Erythroblast (primary cell): ENCODE measurements around the gene BAD.

Source experiments
- GATA1 ChIP-seq: IDR thresholded peaks from 2 replicates; pipeline ENCODE4 v1.6.1; 2011; ENCODE audit warnings: low read depth, mild to moderate bottlenecking, control low read depth, low read length, moderate library complexity
- POLR2A ChIP-seq: IDR thresholded peaks from 2 replicates; pipeline ENCODE4 v1.6.1; 2011; ENCODE audit warnings: mild to moderate bottlenecking, low read length

DNA sequence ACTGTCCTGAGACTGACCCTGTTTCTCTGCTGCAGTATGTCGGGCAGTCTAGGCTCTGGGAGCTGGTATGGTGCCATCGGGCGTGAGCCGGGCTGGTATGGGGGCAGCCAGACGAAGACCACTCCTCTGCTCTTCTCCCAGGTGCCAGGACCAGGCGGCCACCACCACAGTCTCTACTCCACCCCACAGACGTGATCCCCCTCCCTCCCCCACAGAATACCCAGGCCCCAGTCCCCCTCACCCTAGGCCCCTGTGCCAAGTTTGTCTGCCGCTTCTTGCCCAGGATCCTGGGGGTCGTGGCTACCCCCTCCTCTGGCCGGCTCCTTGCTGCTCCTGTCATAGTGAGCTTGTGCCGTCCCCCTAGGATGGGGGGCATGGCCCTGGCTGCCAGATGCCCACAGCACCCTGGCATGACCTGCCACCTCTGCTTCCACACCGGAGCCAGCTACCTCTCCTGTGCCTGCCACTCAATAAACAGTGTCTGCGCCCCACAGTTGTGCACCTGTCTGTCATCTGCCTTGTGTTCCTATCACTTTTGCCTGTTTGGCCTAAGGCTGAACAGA lies 4.6 kb upstream of the BAD start:
- TF ChIP-seq POLR2A: no peak
- TF ChIP-seq GATA1: no peak
